Non-pigmented ciliary epithelial cell (primary cell): ENCODE measurements around the gene ZNF497.

Source experiments
- DNase-seq: peaks from one replicate; pipeline ENCODE4 v3.0.0-alpha.2; 2010; ENCODE audit warnings: low read depth

ZNF497 gene

GRCh38 chr19:58307736-58308135 is 54.8 kb downstream of the ZNF497 start:
- DNase-seq = no peak

GRCh38 chr19:58305932-58306323 is 56.6 kb downstream of the ZNF497 start:
- no peak for DNase-seq

- DNase-seq = peak; percentile 94
Measured at GRCh38 chr19:58305065-58305931, 57.3 kb downstream of the ZNF497 start, which contains the start of gene ERVK3-1. ERVK3-1 (plus strand) TSS chr19:58305377; CDS start chr19:58312169, 6,792 bp downstream.

GRCh38 chr19:58304748-58305064 is 57.8 kb downstream of the ZNF497 start:
- no peak for DNase-seq
